OCI-LY3 (cell line): ENCODE measurements around the gene SLC12A1.

Experiments used
- CTCF ChIP-seq: fragments of 200-600, 300-600 bp; sonication (generic); IDR thresholded peaks from 2 replicates; pipeline ENCODE4 v1.5.1; 2014; ENCODE audit warnings: antibody characterized with exemption, low read length, low read depth
- EZH2phosphoT487 ChIP-seq: fragments of 200-600 bp; shearing (Covaris generic); IDR thresholded peaks from 2 replicates; pipeline ENCODE4 v1.6.1; 2018; ENCODE audit warnings: antibody characterized with exemption, mixed run types, low read depth

- TF ChIP-seq CTCF (no peak), EZH2phosphoT487 (no peak)
These were observed 77.5 kb downstream of the SLC12A1 start for GRCh38 chr15:48283396-48284145.
